T-cell (primary cell): ENCODE measurements around the gene ZBTB3. TPM values are rescaled to one million over a fixed set of nuclear protein-coding genes. Genes with fewer than 3 reads are reported as not detected.
"Not testable (repeated sequence)": the region's sequence is repeated elsewhere in the genome, so short reads cannot be mapped to it uniquely, and the experiment has no call there.

Source experiments
- ATAC-seq, 4 experiments: fragments of 200-7000 bp in 3 of 4; fragments of 150-1000 bp in 1 of 4; cut with Tn5 transposase; replicated peaks in 1 of 4; 1 replicate in 3 of 4; 2 replicates in 1 of 4; pipeline ENCODE4 v1.10.0; 2021; ENCODE audit warnings: moderate library complexity in 3 of 4, mild to moderate bottlenecking in 2 of 4, moderate number of reproducible peaks in 1 of 4
- CTCF ChIA-PET, 2 donors: fragments of 300-600 bp; sonication (Branson Sonifier 250); formaldehyde crosslinking; loops; one replicate each; lab custom pipeline; 2022; ENCODE audit warnings: antibody characterized with exemption in 2 of 2; lab: Charles Lee
- POLR2A ChIA-PET, 2 donors: fragments of 300-600 bp; sonication (Branson Sonifier 250); formaldehyde crosslinking; loops; one replicate each; lab custom pipeline; 2022; ENCODE audit warnings: antibody characterized with exemption in 2 of 2; lab: Charles Lee
- DNase-seq, 35 experiments: peaks; one replicate each; pipeline versions ENCODE4 v3.0.0 to v3.0.0-alpha.2; 2013 to 2023
- H3K27ac ChIP-seq: one replicate; pipeline ENCODE4 v1.5.1; 2013; ENCODE audit warnings: low read length
- H3K27me3 ChIP-seq, 2 experiments: replicated peaks in 1 of 2; 1 replicate in 1 of 2; 2 replicates in 1 of 2; pipeline versions ENCODE4 v1.6.1 to v1.7.0; 2013; ENCODE audit warnings: low read length in 1 of 2, mixed read lengths in 1 of 2; ENCODE audit not compliant: control insufficient read depth in 2 of 2, insufficient read depth in 2 of 2; ENCODE audit errors: extremely low read depth in 1 of 2
- H3K36me3 ChIP-seq, 2 donors: 1 replicate in 1 of 2; 2 replicates in 1 of 2; pipeline versions ENCODE4 v1.6.1 to v1.7.0; 2013; ENCODE audit warnings: low read length in 1 of 2; ENCODE audit not compliant: control insufficient read depth in 2 of 2, insufficient read depth in 1 of 2; ENCODE audit errors: extremely low read depth in 1 of 2
- H3K4me1 ChIP-seq, 2 experiments: 1 replicate in 1 of 2; 2 replicates in 1 of 2; pipeline versions ENCODE4 v1.6.1 to v1.7.0; 2013; ENCODE audit warnings: low read length in 2 of 2, mixed read lengths in 1 of 2; ENCODE audit not compliant: insufficient read depth in 2 of 2, control insufficient read depth in 1 of 2; ENCODE audit errors: extremely low read depth in 1 of 2
- H3K4me3 ChIP-seq, 2 donors: 1 replicate in 1 of 2; 2 replicates in 1 of 2; pipeline versions ENCODE4 v1.5.1 to v1.7.0; 2013; ENCODE audit warnings: mild to moderate bottlenecking in 2 of 2, low read length in 1 of 2, moderate library complexity in 1 of 2; ENCODE audit not compliant: control insufficient read depth in 1 of 2; ENCODE audit errors: extremely low read depth in 1 of 2
- H3K9me3 ChIP-seq: 2 replicates; pipeline ENCODE4 v1.7.0; 2013
- H3K27ac Mint-ChIP-seq, 2 donors: one replicate each; pipeline ENCODE4 v1.8.0; 2020 to 2021; ENCODE audit warnings: mild to moderate bottlenecking in 2 of 2, mixed read lengths in 2 of 2
- H3K27me3 Mint-ChIP-seq, 2 donors: one replicate each; pipeline ENCODE4 v1.8.0; 2021 to 2022; ENCODE audit warnings: mixed read lengths in 2 of 2
- H3K36me3 Mint-ChIP-seq: one replicate; pipeline ENCODE4 v1.8.0; 2021; ENCODE audit warnings: mixed read lengths
- H3K4me1 Mint-ChIP-seq, 3 donors: one replicate each; pipeline ENCODE4 v1.8.0; 2020 to 2022; ENCODE audit warnings: mixed read lengths in 3 of 3, mild to moderate bottlenecking in 1 of 3
- H3K4me3 Mint-ChIP-seq, 3 donors: one replicate each; pipeline ENCODE4 v1.8.0; 2020 to 2022; ENCODE audit warnings: mild to moderate bottlenecking in 3 of 3, mixed read lengths in 3 of 3, moderate library complexity in 3 of 3
- H3K9me3 Mint-ChIP-seq, 3 donors: one replicate each; pipeline ENCODE4 v1.8.0; 2020 to 2022; ENCODE audit warnings: mixed read lengths in 3 of 3
- WGBS: methylation state at CpG from one replicate; pipeline ENCODE4 v1.1.5; 2013; ENCODE audit warnings: missing lambda C conversion rate; ENCODE audit not compliant: insufficient coverage; 5-methylcytosine and 5-hydroxymethylcytosine counted together
- total RNA-seq, 35 experiments: library from RNA in 6 of 35; stranded (reverse) in 6 of 35; fragments of 120-200 nt in 1 of 35; gene quantifications; one replicate each; pipeline versions ENCODE4 v1.2.1 to v1.2.4 and lab custom pipeline; 2013 to 2026

The ZBTB3 gene
- total RNA-seq, 5 donors from 2014 or later (not counting 1 experiment from before 2014, with no cell fraction given) = 5.9 to 24.6 (median 22.9) TPM

DNA sequence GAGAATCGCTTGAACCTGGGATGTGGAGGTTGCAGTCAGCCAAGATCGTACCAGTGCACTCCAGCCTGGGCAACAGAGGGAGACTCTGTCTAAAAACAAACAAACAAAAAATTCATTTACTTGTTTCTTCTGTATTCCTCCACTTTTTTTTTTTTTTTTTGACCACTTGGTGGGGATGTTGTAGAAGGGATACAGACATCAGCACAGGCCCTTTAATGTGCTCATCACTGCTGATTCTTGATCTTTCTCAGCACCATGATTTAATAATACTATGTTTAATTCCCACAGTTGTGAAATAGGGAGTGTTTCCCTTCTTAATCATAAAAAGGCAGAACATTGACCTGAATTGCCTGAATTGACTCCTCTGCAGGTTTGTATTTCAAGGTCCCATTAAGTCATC lies 21.1 kb downstream of the ZBTB3 start:
- POLR2A ChIA-PET = no interaction called here
- H3K27ac ChIP-seq = no peak overlapping the region
- no peaks in the 10 kb centered on the region for H3K9me3 Mint-ChIP-seq
- peaks cover 17% of the 10 kb centered on the region for H3K36me3 Mint-ChIP-seq
- no peak for ATAC-seq
- peaks cover 0 to 48% of the 10 kb centered on the region in 2 donors for H3K36me3 ChIP-seq
- H3K4me3 ChIP-seq = no peak overlapping the region
- H3K4me1 Mint-ChIP-seq = peaks cover 17 to 32% (median 28%) of the 10 kb centered on the region in 3 donors
- WGBS = no CpG with 5 or more reads among the region's 2 CpGs
- CTCF ChIA-PET = interaction anchor here in 1 of 2 donors (0.7 kb wide), 1 partner anchor 46 kb away, joined by 3 read pairs; no protein-coding TSS in a partner anchor
- no peak overlapping the region for H3K27ac Mint-ChIP-seq
- peak in 1 of 35 experiments; percentile 45 for DNase-seq
- no peak overlapping the region for H3K4me3 Mint-ChIP-seq
- no peaks in the 10 kb centered on the region for H3K27me3 Mint-ChIP-seq
- peaks cover 9 to 28% of the 10 kb centered on the region in 2 experiments for H3K4me1 ChIP-seq
- H3K27me3 ChIP-seq = no peaks in the 10 kb centered on the region
- no peaks in the 10 kb centered on the region for H3K9me3 ChIP-seq

GRCh38 chr11:62730076-62730475 lies 23.9 kb downstream of the ZBTB3 start:
- ATAC-seq, H3K9me3 ChIP-seq, H3K9me3 Mint-ChIP-seq, DNase-seq, H3K27me3 ChIP-seq, H3K27ac ChIP-seq, H3K27me3 Mint-ChIP-seq: not testable (repeated sequence)
- H3K4me1 Mint-ChIP-seq = peaks cover 30 to 43% (median 40%) of the 10 kb centered on the region in 3 donors
- Histone ChIP-seq H3K4me1 (peaks cover 14 to 41% of the 10 kb centered on the region in 2 experiments), H3K36me3 (peaks cover 0 to 28% of the 10 kb centered on the region in 2 donors), H3K4me3 (peak overlapping the region in 1 of 2 donors; percentile 2)
- 93% methylated on average over 11 of the region's 14 CpGs for WGBS
- CTCF ChIA-PET = interaction anchor here (0.6 to 1.0 kb wide), 4 partner anchors 24 to 124 kb away, joined by 3 to 9 read pairs (median 6); partner anchors contain the start of gene ZBTB3 (in 1 of the 2)
- POLR2A ChIA-PET = interaction anchor here (0.5 to 1.1 kb wide), 6 partner anchors 19 to 1522 kb away, joined by 3 to 9 read pairs (median 3); partner anchors contain the start of gene POLR2G (in 1 of the 2)
- peak overlapping the region; percentile 16 to 63 for H3K27ac Mint-ChIP-seq
- H3K36me3 Mint-ChIP-seq = peaks cover 22% of the 10 kb centered on the region
- peak overlapping the region; percentile 73 to 98 (median 98) for H3K4me3 Mint-ChIP-seq

- Mint-ChIP-seq H3K36me3 (peaks cover 30% of the 10 kb centered on the region), H3K4me3 (peak within 1 kb of the TSS; percentile 95 to 98 (median 98)), H3K4me1 (peaks cover 47 to 58% (median 56%) of the 10 kb centered on the region in 3 donors), H3K27ac (peak within 1 kb of the TSS; percentile 98 to 99), H3K27me3 (no peaks in the 10 kb centered on the region), H3K9me3 (no peaks in the 10 kb centered on the region)
- peak; percentile 72 to 89 (median 79) for DNase-seq
- Histone ChIP-seq H3K4me3 (peak within 1 kb of the TSS; percentile 86 to 95), H3K9me3 (no peaks in the 10 kb centered on the region), H3K27me3 (no peaks in the 10 kb centered on the region), H3K36me3 (peaks cover 1 to 32% of the 10 kb centered on the region in 2 donors), H3K27ac (peak within 1 kb of the TSS; percentile 94), H3K4me1 (peaks cover 20 to 47% of the 10 kb centered on the region in 2 experiments)
- ChIA-PET CTCF (interaction anchor here in 1 of 2 donors (1.1 to 2.8 kb wide), 3 partner anchors 25 to 58 kb away, joined by 3 to 14 read pairs (median 10); partner anchors contain the start of gene ZBTB3), POLR2A (interaction anchor here (0.6 to 3.0 kb wide), 6 partner anchors 25 to 136 kb away, joined by 3 to 19 read pairs (median 8); partner anchors contain the start of genes C11orf98 (in 2 of the 2), CSKMT (in 2 of the 2) and ZBTB3 (in 1 of the 2))
- 2% methylated on average over 14 of the region's 29 CpGs for WGBS
- ATAC-seq = peak; percentile 38 to 51 (median 44)
Observed at GRCh38 chr11:62728171-62728988, 25.6 kb downstream of the ZBTB3 start, which contains the start of gene TTC9C. Gene TTC9C, plus strand, starts transcription at chr11:62728486. Its CDS starts 363 bp downstream, at chr11:62728849.

- Mint-ChIP-seq H3K27ac (peak overlapping the region; percentile 98 to 99), H3K27me3 (no peaks in the 10 kb centered on the region), H3K36me3 (peaks cover 30% of the 10 kb centered on the region), H3K4me3 (peak overlapping the region; percentile 95 to 98 (median 98)), H3K4me1 (peaks cover 42 to 57% (median 53%) of the 10 kb centered on the region in 3 donors), H3K9me3 (no peaks in the 10 kb centered on the region)
- H3K4me1 ChIP-seq = peaks cover 20 to 47% of the 10 kb centered on the region in 2 experiments
- ChIA-PET POLR2A (interaction anchor here (0.8 to 3.0 kb wide), 12 partner anchors 19 to 172 kb away, joined by 3 to 19 read pairs (median 6); partner anchors contain the start of genes C11orf98 (in 2 of the 2), CSKMT (in 2 of the 2), TMEM179B (in 1 of the 2) and TUT1 (in 1 of the 2)), CTCF (interaction anchor here (0.6 to 2.8 kb wide), 15 partner anchors 9 to 1299 kb away, joined by 3 to 14 read pairs (median 3); partner anchors contain the start of genes C11orf98 (in 1 of the 2), CSKMT (in 1 of the 2), SLC3A2 (in 1 of the 2) and TUT1 (in 1 of the 2))
- ATAC-seq (peak; percentile 59 to 65 (median 60)), DNase-seq (peak in 34 of 35 experiments; percentile 65 to 95 (median 81))
- 0% methylated on average over 11 of the region's 20 CpGs for WGBS
- no peaks in the 10 kb centered on the region for H3K27me3 ChIP-seq
- peaks cover 4 to 32% of the 10 kb centered on the region in 2 donors for H3K36me3 ChIP-seq
- peak overlapping the region; percentile 86 to 95 for H3K4me3 ChIP-seq
- H3K27ac ChIP-seq = peak overlapping the region; percentile 94
- H3K9me3 ChIP-seq = no peaks in the 10 kb centered on the region
Observed at GRCh38 chr11:62727872-62728170, 26.1 kb downstream of the ZBTB3 start.

- Histone ChIP-seq H3K9me3 (no peaks in the 10 kb centered on the region), H3K27me3 (no peaks in the 10 kb centered on the region), H3K4me1 (peaks cover 20 to 43% of the 10 kb centered on the region in 2 experiments), H3K36me3 (peaks cover 4 to 34% of the 10 kb centered on the region in 2 donors), H3K4me3 (peak within 1 kb of the TSS; percentile 86 to 95), H3K27ac (peak within 1 kb of the TSS; percentile 94)
- peaks cover 45 to 60% (median 56%) of the 10 kb centered on the region in 3 donors for H3K4me1 Mint-ChIP-seq
- H3K36me3 Mint-ChIP-seq = peaks cover 36% of the 10 kb centered on the region
- ATAC-seq (peak; percentile 77 to 84 (median 82)), DNase-seq (peak; percentile 96 to 100 (median 98))
- peak within 1 kb of the TSS; percentile 95 to 98 (median 98) for H3K4me3 Mint-ChIP-seq
- H3K27me3 Mint-ChIP-seq = no peaks in the 10 kb centered on the region
- POLR2A ChIA-PET = interaction anchor here (0.6 to 3.0 kb wide), 16 partner anchors 16 to 172 kb away, joined by 3 to 19 read pairs (median 4); partner anchors contain the start of genes C11orf98 (in 2 of the 2), CSKMT (in 2 of the 2), EEF1G (in 1 of the 2) and STX5 (in 1 of the 2)
- H3K9me3 Mint-ChIP-seq = no peaks in the 10 kb centered on the region
- H3K27ac Mint-ChIP-seq = peak within 1 kb of the TSS; percentile 98 to 99
- CTCF ChIA-PET = interaction anchor here (0.6 to 2.8 kb wide), 17 partner anchors 9 to 1477 kb away, joined by 3 to 14 read pairs (median 3); partner anchors contain the start of genes C11orf98 (in 1 of the 2), CSKMT (in 1 of the 2), SLC3A2 (in 1 of the 2) and STX5 (in 1 of the 2)
- WGBS = under 1% methylated on average over 45 of the region's 72 CpGs
Observed at GRCh38 chr11:62727165-62727871, 26.6 kb downstream of the ZBTB3 start, which contains the start of gene HNRNPUL2. Gene HNRNPUL2, minus strand, starts transcription at chr11:62727457. Its CDS starts 301 bp downstream, at chr11:62727156.
